ENCODE measurements around the gene C19orf81.

- no peak for TF ChIP-seq POLR2AphosphoS5 (IDR thresholded peaks at IDR 0.05)
- TF ChIP-seq, protein P1, sequence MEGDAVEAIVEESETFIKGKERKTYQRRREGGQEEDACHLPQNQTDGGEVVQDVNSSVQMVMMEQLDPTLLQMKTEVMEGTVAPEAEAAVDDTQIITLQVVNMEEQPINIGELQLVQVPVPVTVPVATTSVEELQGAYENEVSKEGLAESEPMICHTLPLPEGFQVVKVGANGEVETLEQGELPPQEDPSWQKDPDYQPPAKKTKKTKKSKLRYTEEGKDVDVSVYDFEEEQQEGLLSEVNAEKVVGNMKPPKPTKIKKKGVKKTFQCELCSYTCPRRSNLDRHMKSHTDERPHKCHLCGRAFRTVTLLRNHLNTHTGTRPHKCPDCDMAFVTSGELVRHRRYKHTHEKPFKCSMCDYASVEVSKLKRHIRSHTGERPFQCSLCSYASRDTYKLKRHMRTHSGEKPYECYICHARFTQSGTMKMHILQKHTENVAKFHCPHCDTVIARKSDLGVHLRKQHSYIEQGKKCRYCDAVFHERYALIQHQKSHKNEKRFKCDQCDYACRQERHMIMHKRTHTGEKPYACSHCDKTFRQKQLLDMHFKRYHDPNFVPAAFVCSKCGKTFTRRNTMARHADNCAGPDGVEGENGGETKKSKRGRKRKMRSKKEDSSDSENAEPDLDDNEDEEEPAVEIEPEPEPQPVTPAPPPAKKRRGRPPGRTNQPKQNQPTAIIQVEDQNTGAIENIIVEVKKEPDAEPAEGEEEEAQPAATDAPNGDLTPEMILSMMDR (IDR thresholded peaks at IDR 0.05) = no peak
Observed at GRCh38 chr19:50667759-50668231, 18.6 kb downstream of the C19orf81 start.

Data from sigmoid colon (tissue), 4 donors.